GM21447 (cell line): ENCODE data around the gene MT1A.
"Not testable (repeated sequence)": the region's sequence is repeated elsewhere in the genome, so short reads cannot be mapped to it uniquely, and the experiment has no call there.

Experiments
- ATAC-seq: cut with Tn5 transposase; IDR thresholded peaks from one replicate; pipeline ENCODE4 v1.9.1; 2021; ENCODE audit not compliant: unreplicated experiment

Gene MT1A

DNA sequence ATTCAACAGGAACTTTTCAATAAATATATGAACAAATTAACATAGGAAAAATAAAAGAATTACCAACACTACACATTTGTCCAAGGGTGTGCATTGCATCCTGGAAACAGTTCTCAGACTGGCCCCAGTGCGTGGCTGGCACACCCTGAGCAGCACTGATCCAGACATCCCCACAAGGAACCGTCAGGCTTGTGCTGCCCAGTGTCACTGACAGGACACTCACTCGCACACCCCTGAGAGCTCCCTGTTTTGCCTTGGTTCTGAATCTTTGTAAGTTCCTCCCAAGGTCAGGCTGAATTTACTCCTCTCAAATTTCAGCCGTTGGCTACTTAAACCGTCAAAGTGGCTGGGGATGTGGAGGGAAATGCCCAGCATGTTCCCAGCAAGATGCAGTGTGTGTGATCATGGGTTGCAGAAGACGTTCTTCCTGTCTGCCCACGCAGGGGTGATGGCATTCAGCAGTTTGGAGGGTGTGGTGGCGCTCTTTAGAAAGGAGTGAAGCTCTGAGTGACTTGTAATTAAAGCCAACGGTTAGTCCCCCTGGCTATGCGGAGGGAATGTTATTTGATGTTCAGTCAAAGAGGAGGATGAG lies 28.4 kb upstream of the MT1A start:
- no peak for ATAC-seq

DNA sequence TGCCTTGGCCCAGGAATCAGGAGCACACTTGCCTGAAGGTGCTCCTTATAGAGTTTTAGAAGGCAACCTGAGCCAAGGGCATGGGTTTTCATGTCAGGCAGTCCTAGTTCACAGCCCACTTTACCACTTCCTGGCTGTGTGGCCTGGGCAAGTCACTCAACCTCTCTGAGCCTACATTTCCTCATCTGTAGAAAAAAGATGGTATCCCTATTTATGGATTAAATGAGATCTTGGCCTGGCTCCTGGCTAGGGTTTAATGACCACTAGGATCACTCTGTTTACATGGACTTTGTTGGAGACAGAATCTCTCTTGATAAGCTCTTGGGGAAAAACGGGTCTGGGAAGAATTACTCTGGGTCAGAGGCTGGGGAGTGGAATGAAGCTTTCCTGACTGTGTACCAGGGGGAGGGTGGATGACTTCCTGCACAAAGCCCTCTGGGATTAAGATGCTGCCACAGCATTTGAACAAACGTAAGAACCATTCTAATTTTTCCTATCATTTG lies 27.8 kb upstream of the MT1A start:
- no peak for ATAC-seq

DNA sequence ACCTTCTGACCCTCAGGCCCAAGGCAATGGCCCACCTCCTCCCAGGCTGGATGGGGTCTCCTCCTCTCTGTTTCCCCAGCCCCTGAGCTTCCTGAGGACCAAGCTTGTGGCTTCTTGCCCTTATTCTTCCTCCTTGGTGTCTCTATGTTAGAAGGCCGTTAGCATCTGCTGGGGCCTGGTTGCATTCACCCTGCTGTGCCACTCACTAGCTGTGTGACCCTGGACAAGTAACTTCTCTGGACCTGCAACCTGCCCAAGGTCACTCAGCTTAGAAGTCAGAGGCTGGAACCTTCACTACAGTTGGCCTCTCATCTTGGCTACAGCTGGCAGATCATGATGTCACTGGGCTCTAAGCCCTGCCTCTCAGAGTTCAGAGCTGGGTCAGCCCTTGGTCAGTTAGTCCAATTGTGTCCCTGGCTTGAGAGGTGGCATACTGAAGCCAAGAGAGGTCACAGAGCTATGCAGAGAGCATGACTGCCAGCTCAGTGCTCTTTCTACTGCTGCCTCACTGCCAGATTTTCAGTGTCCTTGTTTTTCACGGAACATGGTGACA lies 27.1 kb upstream of the MT1A start:
- ATAC-seq = no peak

- ATAC-seq = no peak
Observed at GRCh38 chr16:56613706-56614105, 24.8 kb upstream of the MT1A start.

- no peak for ATAC-seq
Observed at GRCh38 chr16:56614549-56614991, 23.9 kb upstream of the MT1A start.

DNA sequence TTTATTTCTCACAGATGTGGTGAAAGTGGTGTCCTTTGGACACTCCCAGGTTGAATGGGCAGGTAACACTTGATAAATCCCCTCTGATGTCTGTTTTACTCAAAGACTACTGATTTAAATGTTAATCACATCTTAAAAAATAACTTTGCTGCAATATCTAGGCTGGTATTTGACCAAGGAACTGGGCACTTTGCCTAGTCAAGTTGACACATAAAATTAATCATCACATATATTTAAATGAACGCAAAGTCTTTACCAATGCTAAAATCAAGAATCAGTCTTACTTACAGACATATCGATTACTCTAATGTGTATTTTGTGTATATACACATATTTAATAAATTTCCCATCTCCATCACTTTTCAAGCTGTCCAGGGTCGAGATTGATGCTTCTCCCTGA lies 23.1 kb upstream of the MT1A start:
- no peak for ATAC-seq

GRCh38 chr16:56616608-56617211 lies 21.8 kb upstream of the MT1A start:
- ATAC-seq = no peak

- no peak for ATAC-seq
Observed at GRCh38 chr16:56617212-56618085, 21.0 kb upstream of the MT1A start.

DNA sequence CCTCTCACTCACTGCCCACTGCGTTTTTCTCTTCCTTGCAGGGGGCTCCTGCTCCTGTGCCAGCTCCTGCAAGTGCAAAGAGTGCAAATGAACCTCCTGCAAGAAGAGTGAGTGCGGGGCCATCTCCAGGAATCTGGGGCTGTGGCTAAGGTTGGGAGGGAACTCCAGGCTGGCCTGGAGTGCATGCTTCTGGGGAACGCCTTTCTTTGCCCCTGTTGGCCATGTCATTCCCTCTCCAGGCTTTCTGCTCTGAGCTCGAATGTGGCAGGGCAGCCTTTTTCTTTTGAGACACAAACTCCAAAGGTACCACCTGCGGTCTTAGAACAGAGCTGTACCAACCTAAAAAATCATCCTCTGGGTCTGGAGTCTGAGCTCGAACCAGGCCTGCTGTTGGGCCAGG lies 20.3 kb upstream of the MT1A start:
- no peak for ATAC-seq

- no peak for ATAC-seq
Observed at GRCh38 chr16:56620339-56620897, 18.0 kb upstream of the MT1A start.

GRCh38 chr16:56621665-56622445 lies 16.6 kb upstream of the MT1A start:
- not testable (repeated sequence) for ATAC-seq

DNA sequence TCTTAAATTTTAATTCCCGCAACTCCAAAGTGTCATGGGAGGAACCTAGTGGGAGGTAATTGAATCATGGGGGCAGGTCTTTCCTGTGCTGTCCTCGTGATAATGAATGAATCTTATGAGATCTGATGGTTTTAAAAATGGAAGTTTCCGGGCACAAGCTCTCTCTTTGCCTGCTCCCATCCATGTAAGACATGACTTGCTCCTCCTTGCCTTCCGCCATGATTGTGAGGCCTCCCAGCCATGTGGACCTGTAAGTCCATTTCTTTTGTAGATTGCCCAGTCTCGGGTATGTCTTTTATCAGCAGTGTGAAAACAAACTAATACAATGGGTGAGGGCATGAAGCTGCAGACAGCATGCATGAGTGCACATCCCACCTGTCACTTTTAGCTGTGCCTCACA lies 15.3 kb upstream of the MT1A start:
- ATAC-seq = not testable (repeated sequence)

DNA sequence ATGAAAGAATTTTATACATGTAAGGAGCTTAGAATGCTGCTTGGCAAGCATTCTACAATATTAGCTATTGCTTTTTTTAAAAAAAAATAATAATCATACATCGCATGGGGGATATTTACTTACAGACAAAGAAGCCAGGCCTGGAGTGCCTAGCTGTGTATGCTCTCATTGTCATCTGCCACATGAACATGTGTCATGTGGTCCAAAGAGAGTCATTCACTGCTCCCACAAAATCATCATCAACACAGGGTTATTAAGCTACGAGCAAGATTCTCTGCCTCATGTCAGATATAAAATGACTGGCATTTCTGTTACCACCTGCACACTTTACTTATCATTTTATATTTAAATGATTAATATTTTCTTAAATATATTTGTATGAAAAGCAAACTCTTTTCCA lies 14.8 kb upstream of the MT1A start:
- ATAC-seq = no peak

- no peak for ATAC-seq
Observed at GRCh38 chr16:56625140-56625942, 13.1 kb upstream of the MT1A start, which contains the start of gene MT1E. Gene MT1E, plus strand, starts transcription at chr16:56625781. Its CDS starts 71 bp downstream, at chr16:56625852.

GRCh38 chr16:56625943-56626654 lies 12.4 kb upstream of the MT1A start:
- no peak for ATAC-seq

- ATAC-seq = no peak
Observed at GRCh38 chr16:56626685-56627084, 11.8 kb upstream of the MT1A start.

GRCh38 chr16:56628486-56629350 lies 9.7 kb upstream of the MT1A start:
- ATAC-seq = no peak

GRCh38 chr16:56629531-56629930 lies 8.9 kb upstream of the MT1A start:
- no peak for ATAC-seq
